NCI-H1105 treated with DMSO at 0.1 percent for 48 hours (cell line): ENCODE results near the gene GRIK4.

ENCODE experiments used
- DNase-seq: peaks from one replicate; lab custom pipeline; 2025; lab: John Stamatoyannopoulos, UW

GRIK4 gene

DNA sequence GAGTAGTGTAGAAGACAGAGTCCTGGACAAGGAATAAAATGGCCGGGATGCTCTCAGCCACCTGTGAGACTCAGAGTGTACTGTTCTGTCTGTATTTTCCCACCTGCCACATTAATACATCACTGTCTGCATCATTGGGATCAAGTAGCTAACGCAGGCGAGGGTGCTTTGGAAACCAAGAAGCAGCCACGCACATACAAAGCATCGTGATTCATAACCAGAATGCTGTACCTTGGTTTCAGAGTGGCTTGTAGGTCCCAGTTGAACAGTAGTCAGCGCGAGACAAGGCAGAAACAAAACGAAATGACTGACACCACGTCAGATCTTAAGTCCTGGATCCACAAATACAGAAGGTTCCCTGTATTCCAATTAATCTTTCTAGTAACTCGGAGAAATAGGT is 198.3 kb downstream of the GRIK4 start:
- DNase-seq, result no peak

DNA sequence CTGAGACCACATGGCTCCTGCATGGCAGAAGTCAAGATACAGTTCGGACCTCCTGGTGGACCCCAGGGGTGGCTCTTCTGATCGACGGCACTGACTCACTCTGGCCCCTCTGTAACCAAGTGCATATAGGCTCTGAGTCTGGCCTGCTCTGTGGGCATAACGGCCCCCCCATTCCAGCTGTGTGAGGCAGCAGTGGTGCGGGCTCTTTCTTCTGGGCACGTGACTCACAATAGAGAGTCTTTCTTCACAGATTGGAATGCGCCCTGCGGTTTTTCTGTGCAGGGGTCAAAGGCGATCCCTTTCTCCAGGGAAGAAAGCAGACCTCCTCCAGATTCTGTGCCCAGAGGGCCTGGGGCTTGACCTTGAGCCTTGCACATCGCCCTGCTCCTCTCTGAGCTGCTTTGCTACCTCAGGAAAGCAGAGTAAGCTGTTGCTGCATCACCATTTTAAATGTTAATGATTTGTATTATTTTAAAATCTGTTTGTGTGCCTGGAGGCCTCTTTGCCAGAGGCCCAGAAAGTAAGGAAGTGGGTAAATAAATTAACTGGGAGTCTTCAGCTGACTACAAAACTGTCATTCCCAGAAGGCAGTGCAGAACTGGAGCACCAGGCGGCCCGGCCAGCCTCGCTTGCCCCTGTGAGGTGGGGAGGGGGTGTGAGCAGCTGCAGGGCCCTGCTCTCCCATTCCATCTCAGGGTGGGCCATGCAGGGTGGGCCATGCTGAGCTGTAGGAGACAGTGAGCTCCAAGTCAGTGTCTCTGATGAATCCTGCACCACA is 199.0 kb downstream of the GRIK4 start:
- DNase-seq, result no peak

DNA sequence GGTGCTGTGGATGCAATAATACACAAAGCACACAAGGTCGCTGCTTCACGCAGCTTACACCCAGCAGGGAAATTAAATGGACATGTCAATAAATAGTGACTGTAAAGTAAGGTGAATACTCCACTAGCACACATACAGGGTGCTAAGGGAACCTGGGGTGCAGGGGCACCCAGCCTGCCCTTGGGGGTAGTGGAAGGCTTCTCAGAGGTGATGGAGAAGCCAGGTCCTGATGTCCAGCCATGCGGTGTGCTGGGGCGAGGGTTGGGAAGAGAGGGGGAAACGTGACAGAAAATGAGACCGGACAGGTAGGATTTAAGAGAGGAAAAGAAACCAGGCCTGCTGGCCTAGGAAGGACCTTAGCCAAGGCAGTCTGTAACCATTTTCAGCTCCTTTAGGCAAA is 200.5 kb downstream of the GRIK4 start:
- no peak for DNase-seq

DNA sequence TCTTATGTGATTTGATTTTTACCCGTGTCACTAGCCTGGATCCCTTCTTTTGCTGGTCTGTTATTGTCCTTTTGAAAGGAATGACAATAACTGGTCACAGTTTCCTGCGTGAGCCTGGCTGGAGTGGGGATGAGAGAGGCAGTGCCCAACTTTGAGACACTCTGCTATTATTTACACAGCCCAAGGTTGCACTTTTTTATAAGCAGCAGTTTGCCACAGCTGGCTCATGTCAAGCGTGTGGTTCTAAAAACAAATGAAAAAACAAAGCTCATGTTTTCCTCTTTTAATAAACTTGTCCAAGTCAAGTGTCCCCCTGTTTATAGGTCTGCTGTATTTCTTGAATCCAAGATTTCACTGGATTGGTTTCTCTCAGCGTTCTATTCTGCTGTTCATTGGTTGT is 201.3 kb downstream of the GRIK4 start:
- DNase-seq, result no peak

DNA sequence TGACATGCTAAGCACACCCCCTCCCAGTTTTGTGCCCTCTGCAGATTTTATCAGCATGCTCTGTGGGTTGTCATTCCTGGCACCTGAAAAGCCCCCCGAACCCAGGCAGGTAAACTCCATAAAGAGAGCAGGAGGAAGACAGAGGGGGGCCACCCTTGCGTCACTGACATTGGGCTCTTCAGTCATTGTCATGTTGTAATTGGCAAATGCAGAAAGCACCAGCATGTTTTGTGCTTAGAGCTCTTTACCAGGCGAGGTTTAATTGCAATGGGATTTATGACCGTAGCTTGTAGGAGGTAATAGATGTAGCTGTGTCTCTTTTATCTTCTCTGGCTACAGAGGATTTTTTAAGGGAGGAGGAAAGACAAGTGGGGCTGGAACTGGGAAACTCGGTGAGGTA is 201.7 kb downstream of the GRIK4 start:
- no peak for DNase-seq

DNA sequence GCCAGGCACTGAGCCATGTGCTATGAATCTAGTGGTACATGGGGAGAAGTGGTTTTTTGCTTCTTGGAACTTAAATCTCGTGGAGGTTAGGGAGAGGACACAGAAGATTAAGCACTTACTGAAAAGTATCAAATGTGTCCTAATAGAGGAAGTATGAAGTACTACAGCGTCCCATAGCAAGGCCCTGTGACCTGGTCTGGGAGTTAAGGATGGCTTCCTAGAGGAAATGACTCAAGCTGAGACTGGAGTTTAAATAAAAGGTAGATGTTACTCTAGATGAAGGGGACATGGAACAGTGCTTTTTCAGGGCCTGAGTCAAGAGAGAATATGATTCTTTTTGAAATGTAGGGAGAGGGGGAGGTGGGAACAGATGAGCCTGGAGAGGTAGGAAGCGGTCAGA is 202.9 kb downstream of the GRIK4 start:
- DNase-seq, result no peak

DNA sequence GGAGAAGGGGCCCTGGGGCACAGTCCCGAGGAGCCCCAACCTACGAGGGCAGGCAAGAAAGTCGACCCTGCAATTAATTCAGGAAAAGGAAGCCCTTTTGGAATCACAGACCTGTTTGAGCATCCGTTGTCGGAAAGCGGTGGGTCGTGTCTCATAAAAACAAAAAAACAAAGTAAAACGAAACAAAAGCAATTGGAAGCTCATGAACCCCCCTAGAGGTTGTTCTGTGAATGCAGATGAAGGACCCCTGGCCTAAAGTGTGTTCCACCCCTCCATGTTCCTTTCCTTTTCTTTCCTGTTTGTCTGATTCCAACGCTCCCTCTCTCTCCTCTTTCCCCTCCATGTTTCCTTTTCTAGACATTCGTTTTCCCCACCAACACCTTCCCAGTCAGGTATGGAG is 203.7 kb downstream of the GRIK4 start:
- no peak for DNase-seq

DNA sequence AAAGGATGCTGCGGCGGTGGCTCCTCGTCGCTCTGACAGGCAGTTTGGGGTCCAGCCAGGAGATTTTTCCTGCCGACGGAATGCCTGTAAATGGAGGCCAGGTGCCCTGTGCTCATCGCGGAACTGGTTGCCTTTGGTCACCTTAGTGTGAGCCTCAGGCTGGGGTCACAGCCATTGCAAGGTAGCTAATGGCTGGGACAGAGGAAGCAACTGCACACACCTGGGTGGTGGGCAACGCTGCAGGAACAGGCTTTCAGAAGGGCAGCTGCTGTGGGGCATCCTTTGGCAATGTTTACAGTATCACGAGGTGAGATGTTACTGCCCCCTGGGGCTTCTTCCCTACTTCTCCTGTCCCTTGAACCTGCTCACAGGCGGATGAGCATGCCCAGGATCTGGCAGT is 205.5 kb downstream of the GRIK4 start:
- DNase-seq, result no peak

DNA sequence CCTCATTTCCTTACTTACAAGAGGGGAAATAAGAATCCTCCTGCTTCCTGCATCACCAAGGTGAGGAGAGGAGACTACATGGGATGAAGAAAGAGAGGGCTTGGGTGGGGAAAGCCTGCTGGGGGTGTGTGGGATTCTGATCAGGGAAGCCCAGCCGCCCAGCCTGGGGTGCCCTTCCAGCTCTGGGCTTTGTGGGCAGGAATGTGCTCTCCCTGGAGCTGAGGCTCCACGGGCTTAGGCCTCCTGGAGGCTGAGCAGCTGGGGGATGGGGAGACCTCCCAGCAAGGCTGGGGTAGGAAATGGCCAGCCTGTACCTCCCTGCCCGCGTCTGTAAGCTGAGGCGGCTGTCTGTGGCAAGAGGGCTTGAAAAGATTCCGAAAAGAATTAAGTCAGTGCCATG is 206.1 kb downstream of the GRIK4 start:
- no peak for DNase-seq

DNA sequence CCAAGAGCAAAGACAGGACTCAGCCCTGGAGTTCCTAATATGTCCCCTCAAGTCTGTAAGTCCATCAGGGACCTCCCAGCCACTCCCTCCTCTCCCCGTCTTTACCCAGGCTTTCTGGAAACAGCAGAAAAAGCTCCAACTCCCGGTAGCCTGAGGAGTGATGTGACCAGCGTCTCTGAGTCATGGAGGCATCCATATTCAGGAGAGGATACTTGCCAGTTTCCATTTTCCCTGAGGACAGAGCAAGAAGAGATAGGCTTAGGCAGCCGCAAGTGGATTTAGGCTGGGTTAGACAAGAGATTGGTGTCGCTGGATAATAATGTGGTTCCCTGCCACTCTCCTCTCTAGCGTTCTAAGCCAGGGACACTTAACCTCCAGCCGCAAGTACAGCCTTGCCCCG is 206.6 kb downstream of the GRIK4 start:
- DNase-seq, result no peak

DNA sequence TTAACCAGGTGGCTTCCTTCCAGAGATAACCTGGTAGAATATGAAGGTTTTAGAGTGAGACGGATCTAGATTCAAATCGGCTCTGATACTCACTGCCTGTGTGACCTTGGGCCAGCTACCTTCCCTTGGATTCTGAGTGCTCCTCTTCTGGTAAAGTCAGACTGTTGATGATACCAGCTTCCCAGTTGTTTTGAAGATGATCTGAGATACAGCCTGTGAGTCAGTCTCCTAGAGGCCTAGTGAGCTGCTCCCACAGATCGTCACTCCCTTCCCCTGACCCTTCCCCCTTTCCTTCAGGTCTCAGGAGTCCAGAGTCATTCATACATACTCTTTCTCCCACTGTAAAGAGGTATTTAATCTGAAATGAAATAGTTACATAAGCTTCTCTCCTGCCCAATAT is 207.8 kb downstream of the GRIK4 start:
- DNase-seq, result no peak

DNA sequence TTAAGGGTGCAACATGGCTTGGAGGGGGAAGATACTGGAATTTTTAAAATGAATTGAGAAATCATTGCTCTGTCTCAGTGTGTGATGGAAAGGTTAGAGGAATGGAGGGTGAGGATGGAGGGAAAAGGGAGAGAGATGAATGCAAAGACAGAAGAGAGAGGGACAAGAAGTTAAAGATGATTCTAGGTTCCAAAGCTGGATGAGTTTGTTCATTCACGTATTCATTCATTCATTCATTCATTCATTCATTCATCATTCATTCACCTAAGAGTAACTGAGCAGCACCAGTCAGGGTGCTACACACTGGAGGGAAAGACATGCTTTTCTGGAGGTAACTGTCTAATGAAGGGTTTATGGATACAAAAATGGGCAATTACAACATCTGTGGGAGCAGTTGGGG is 209.2 kb downstream of the GRIK4 start:
- DNase-seq, result no peak

DNA sequence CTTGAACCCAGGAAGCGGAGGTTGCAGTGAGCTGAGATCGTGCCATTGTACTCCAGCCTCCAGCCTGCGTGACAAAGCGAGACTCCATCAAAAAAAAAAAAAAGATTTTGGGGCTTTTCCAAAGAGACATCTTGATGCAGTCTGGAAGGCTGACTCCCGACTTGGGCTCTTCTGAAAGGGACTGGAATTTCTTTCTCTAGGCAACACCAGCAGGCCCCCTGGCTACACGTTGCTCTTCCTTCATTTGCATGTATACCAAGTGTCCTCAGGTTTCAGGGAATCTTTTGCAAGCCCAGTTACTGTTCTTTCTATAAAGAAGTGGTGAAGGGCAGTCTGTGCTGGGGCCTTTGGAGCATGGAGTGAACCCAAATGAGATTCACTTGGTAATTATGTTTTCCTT is 211.0 kb downstream of the GRIK4 start:
- no peak for DNase-seq

DNA sequence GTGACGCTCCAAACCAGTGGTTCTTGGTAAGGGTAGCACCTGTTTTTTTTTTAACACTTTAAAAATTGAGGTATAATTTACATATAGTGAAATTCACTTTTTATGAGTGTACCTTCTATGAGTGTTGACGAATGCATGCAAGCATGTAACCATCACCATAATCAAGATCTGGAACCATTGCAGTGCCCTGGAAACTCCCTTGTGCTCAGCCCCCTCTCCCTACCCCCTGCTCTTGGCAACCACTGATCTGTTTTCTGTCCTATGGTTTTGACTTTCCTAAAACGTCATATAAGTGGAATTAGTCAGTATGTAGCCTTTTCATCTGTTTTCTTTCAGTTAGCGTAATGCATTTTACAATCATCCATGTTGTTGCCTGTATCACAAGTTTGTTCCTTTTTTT is 212.2 kb downstream of the GRIK4 start:
- DNase-seq, result no peak

DNA sequence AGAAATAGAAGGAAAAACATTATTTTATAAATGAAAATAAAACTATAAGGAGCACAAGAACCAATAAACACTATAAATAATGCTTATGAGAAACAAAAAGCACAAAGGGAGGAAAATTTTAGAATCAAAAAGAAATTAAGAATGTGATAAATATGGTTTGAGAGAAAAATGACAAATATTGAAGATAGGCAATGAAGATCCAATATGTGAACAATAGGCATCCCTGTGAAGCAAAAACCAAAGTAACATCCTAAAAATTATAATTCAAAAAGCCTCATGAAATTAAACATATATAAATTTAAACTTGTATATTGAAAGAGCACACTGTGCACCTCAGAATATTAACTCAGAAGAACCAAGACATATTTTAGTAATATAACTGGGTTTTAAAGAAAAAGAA is 216.2 kb downstream of the GRIK4 start:
- DNase-seq, result no peak

DNA sequence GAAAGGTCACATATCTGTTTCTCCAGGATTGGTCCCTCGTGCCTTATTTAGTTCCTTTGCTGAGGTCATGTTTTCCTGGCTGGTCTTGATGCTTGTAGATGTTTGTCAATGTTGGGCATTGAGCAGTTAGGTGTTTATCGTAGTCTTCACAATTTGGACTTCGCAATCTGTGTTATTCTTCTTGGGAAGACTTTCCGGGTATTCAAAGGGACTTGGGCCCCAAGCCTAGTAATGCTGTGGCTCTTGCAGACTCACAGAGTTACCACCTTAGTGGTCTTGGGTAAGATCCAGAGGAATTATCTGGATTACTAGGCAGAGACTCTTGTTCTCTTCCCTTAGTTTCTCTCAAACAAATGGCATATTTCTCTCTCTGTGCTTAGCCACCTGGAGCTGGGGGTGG is 223.5 kb downstream of the GRIK4 start:
- no peak for DNase-seq

DNA sequence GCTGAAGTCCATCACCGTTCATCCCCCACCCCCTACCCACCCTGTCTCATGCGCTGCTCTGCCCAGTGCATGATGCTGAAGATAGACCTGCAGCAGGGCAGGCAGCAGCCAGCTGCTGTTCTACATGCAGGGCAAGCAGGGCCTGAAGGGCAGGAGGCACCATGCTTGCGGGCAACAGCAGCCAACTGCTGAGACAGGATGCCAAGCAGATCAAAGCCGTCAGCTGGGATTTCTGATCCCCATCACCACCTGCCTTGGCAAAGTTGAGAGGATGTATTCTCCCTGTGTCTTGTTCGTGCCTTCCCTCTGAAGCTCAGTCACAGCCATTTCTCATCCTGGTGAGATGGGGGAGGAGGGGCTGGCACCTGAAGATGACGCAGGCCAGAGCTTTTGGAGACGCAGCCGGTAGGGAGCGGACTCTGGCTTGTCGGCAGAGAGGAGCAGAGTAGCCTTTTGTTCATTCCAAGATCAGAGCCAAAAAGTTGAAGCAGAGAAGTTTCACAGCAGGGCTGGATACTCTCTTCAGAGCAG is 227.0 kb downstream of the GRIK4 start:
- no peak for DNase-seq

DNA sequence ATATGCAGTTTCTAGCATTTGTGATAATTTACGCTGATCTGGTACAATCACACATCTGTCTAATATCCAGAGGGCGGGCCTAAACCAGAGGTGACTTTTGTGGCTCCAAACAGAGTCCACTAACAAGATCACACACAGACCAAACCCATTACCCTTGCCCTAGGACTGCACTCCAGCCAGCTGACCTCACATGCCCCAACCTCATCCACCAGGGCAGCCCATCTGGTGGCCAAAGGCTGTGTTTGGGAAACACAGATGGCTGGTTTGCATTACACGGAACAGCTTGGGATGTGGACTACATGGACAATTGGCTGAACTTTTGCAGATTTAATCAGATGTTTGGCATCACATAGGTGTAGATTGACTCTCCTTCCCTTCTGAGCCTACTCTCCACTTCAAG is 228.2 kb downstream of the GRIK4 start:
- no peak for DNase-seq

DNA sequence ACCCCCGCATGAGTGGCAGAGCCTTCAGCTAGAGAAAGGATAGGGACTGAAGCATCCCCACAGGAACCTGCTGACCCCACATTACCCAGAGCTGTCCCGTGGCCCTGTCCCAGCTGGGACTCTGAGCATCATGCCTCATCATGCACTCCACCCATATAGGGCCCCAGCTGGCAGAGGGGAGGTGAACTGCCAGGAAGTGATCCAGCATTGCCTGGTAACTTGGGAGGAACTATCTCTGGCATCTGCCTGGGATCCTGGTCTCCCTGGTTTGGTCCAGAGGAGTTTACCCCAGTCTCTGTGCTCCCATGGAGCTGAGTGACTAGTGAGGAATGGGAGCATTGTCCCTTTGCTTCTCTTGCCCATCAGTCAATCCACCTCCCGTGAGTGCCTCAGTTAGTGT is 228.8 kb downstream of the GRIK4 start:
- DNase-seq, result no peak

DNA sequence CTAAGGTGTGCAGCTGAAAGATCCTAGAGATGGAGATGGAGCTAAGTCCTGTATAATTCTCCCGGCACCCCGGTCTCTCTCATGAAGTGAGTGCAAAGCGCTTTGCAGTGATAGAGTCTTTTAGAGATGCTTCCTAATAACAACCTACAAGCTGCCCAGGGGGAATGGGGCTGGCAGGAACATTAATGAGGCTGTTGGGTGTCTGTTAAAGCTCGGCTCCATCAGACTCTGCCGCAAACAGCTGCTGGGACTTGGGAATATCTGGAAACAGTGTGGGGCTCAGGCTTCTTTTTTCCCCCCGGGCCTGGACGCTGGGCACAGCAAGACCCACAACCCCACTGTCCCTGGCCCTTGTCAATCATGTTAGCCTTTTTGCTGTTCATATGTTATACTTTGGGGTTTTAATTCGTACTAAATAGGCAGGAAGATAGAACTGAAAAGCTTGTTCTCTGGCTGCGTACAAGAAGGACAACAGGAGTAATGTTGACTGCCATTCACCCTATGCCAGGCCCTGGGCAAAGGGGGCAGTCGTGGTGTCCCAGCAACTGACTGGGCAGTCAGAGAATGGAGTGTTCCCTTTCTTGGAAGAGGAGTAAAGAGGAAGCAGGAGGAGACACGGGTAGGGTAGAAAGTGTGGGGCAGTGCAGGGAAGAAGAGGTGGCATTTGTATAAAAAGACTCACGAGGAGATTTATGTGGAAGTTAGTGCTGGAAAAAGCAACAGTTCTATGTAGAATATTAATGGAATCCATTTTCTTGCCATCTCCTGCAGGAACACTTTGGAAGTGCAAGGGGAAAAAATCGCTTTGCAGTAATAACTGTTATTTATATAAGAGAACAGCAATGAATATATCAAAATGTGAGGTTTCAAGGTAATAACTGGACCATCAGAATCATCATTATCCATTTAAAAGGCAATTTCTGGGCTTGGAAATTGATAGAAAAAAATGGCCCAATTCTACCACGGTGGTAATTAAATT is 232.8 kb downstream of the GRIK4 start:
- no peak for DNase-seq

DNA sequence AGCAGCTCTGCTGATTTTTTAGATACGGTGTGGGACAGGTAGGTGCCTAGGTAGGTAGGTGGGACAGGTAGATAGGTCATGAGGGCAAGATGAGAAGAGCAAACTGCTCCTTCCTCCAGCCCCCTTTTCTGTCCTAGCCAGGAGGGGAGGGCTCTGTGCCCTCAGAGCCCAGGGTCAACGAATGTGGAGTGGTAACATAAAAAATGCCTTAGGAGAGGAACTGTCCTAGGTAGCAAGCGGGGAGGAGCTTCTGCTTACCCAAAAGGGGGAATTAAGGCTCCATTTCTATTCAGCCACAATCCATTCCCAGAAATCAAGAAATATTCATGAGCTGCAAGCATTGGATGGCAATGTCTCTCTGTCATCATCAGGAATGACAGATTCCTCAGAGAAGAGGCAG is 234.8 kb downstream of the GRIK4 start:
- DNase-seq, result no peak

DNA sequence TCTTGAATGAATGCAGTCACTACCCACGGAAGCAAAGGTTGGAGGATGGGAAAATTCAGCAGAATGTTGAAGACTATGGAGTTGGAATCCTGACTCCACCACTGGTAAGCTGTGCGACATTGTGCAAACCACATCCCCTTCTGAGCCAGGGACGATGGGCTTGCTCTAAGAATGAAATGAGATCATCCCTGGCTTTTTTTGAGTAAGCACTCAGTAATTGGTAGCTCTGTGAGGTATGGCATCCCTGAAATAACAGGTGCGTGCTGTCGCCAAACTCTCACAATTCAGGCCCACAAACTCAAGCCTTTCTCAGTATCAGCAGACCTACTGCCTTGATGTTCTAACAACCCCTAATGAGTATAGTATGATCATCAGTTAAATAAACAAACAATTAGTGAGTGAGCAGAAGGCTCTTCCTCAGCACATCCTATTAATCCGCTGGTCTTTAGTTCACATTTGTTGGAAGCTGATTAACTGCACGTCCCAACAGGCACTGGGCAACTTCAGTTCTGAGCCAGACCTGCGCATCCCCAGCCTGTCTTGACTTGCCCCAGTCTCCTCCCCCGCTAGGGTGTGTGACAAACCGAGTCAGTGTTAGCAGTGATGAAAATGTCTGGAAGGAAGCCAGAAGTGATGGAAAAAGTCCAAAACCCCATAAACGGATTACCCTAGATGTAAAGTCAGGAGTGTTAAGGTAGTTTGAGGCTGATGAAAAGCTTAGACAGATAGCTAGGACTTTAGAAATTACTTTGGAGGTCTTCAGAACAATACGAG is 235.5 kb downstream of the GRIK4 start:
- peak; percentile 100 for DNase-seq
